HepG2 (cell line): ENCODE results near the gene KIRREL3. TPM values are rescaled to one million over a fixed set of nuclear protein-coding genes. Genes with fewer than 3 reads are reported as not detected.

Source experiments
- ATAC-seq: fragments of 200-7000 bp; cut with Tn5 transposase; 3 replicates; pipeline ENCODE4 v1.9.1; 2020; ENCODE audit warnings: mild to moderate bottlenecking, moderate library complexity
- BruUV-seq: library from RNA; stranded (reverse); fragments of 400-500 nt; replicated peaks from 2 replicates; lab custom pipeline; 2021; lab: Mats Ljungman, UMichigan
- CTCF ChIA-PET: fragments of 300-600 bp; formaldehyde crosslinking; extraction: SDS; loops from one replicate; lab custom pipeline; 2021; ENCODE audit warnings: low total read pairs, inconsistent platforms, low intra/inter-chr PET ratio; lab: Yijun Ruan, JAX
- POLR2A ChIA-PET: fragments of 350-600 bp; sonication (Branson Sonifier 250); formaldehyde crosslinking; loops from one replicate; lab custom pipeline; 2020; ENCODE audit warnings: antibody characterized with exemption, inconsistent platforms; lab: Yijun Ruan, JAX
- DNase-seq: peaks from one replicate; pipeline ENCODE4 v3.0.0-alpha.2; 2015; ENCODE audit warnings: low spot score
- FAIRE-seq: peaks from 3 replicates; lab custom pipeline; 2011; peaks lifted over from hg19 to GRCh38; lab: Jason Lieb, UNC
- H2AFZ ChIP-seq: one replicate; pipeline ENCODE4 v1.6.1; 2011; ENCODE audit warnings: low read length, inconsistent platforms
- H3K27ac ChIP-seq: fragments of 300-600 bp; 3 replicates; pipeline ENCODE4 v1.8.0; 2011; ENCODE audit warnings: mixed run types, mild to moderate bottlenecking, mixed read lengths, low read length, inconsistent platforms; ENCODE audit not compliant: insufficient read depth; ENCODE audit errors: extremely low read length
- H3K27me3 ChIP-seq, 2 experiments: fragments of 200-600 bp in 1 of 2; 2 replicates in 1 of 2; 3 replicates in 1 of 2; pipeline versions ENCODE4 v1.6.0 to v1.8.0; 2011; ENCODE audit warnings: low read length in 2 of 2, mild to moderate bottlenecking in 2 of 2, moderate library complexity in 2 of 2, inconsistent platforms in 1 of 2; ENCODE audit not compliant: insufficient read depth in 2 of 2, control insufficient read depth in 1 of 2
- H3K36me3 ChIP-seq, 2 experiments: fragments of 200-600 bp in 1 of 2; replicated peaks in 1 of 2; 2 replicates in 1 of 2; 3 replicates in 1 of 2; pipeline versions ENCODE4 v1.5.1 to v1.8.0; 2011; ENCODE audit warnings: low read length in 2 of 2, inconsistent platforms in 1 of 2; ENCODE audit not compliant: insufficient read depth in 2 of 2, control insufficient read depth in 1 of 2
- H3K4me1 ChIP-seq: 2 replicates; pipeline ENCODE4 v1.5.1; 2012; ENCODE audit warnings: low read length, inconsistent platforms; ENCODE audit not compliant: insufficient read depth
- H3K4me2 ChIP-seq: 2 replicates; pipeline ENCODE4 v1.6.0; 2011; ENCODE audit warnings: low read depth, low read length, inconsistent platforms
- H3K4me3 ChIP-seq, 3 experiments: fragments of 200-600 bp in 1 of 3; sonication (generic), shearing (Covaris generic) in 1 of 3; replicated peaks in 1 of 3; 2 replicates each; pipeline ENCODE4 v1.5.1; 2011 to 2016; ENCODE audit warnings: low read length in 3 of 3, inconsistent platforms in 2 of 3, low read depth in 2 of 3, mild to moderate bottlenecking in 2 of 3, control low read depth in 1 of 3, mixed read lengths in 1 of 3; ENCODE audit not compliant: insufficient read depth in 1 of 3
- H3K79me2 ChIP-seq: one replicate; pipeline ENCODE4 v1.6.1; 2011; ENCODE audit warnings: low read length, inconsistent platforms; ENCODE audit not compliant: insufficient read depth
- H3K9ac ChIP-seq: 2 replicates; pipeline ENCODE4 v1.6.0; 2011; ENCODE audit warnings: mild to moderate bottlenecking, low read depth, low read length, inconsistent platforms; ENCODE audit not compliant: insufficient read depth
- H3K9me3 ChIP-seq: 2 replicates; pipeline ENCODE4 v1.5.1; 2012; ENCODE audit warnings: mild to moderate bottlenecking, low read length
- H4K20me1 ChIP-seq: 2 replicates; pipeline ENCODE4 v1.6.0; 2011; ENCODE audit warnings: inconsistent platforms, mild to moderate bottlenecking, low read length, moderate library complexity; ENCODE audit not compliant: insufficient read depth
- ATAD3A ChIP-seq: sonication (generic); formaldehyde crosslinking; IDR thresholded peaks from 2 replicates; pipeline ENCODE4 v1.4.0; 2020; ENCODE audit warnings: missing genetic modification reagents
- BRD4 ChIP-seq: sonication (generic); formaldehyde crosslinking; IDR thresholded peaks from 2 replicates; pipeline ENCODE4 v1.4.0; 2020; ENCODE audit warnings: missing genetic modification reagents
- DNMT3B ChIP-seq: conservative IDR thresholded peaks from 2 replicates; pipeline ENCODE4 v1.6.1; 2016; ENCODE audit warnings: missing biosample characterization, control low read depth
- HHEX ChIP-seq: IDR thresholded peaks from 2 replicates; pipeline ENCODE4 v1.6.1; 2016; ENCODE audit warnings: control low read depth
- PBX2 ChIP-seq: IDR thresholded peaks from 2 replicates; pipeline ENCODE4 v1.6.1; 2016; ENCODE audit warnings: control low read depth
- ZHX2 ChIP-seq, 2 experiments: sonication (generic) in 1 of 2; formaldehyde crosslinking in 1 of 2; IDR thresholded peaks; 2 replicates each; pipeline versions ENCODE4 v1.6.1 to v1.9.0; 2014 to 2022; ENCODE audit warnings: antibody characterized with exemption in 1 of 2, borderline replicate concordance in 1 of 2, inconsistent platforms in 1 of 2, low read depth in 1 of 2, missing genetic modification reagents in 1 of 2
- ZNF18 ChIP-seq: sonication (generic); formaldehyde crosslinking; IDR thresholded peaks from 2 replicates; pipeline ENCODE4 v1.8.0; 2022; ENCODE audit warnings: mild to moderate bottlenecking, missing genetic modification reagents; ENCODE audit not compliant: insufficient replicate concordance
- ZNF260 ChIP-seq: sonication (generic); formaldehyde crosslinking; IDR thresholded peaks from 2 replicates; pipeline ENCODE4 v1.4.0; 2020; ENCODE audit warnings: missing genetic modification reagents, low read depth, mild to moderate bottlenecking, borderline replicate concordance
- WGBS: methylation state at CpG from one replicate; pipeline ENCODE4 v1.1.6; 2017; ENCODE audit warnings: low lambda C conversion rate; 5-methylcytosine and 5-hydroxymethylcytosine counted together
- in situ Hi-C: cut with HindIII; loops from 2 replicates; pipeline ENCODE4 v1.10.0; 2017; ENCODE audit warnings: low pct_unique_long_range_greater_than_20kb; ENCODE audit not compliant: extremely low pct_ligation_motif_present
- intact Hi-C: fragments of 100-400 bp; cut with micrococcal nuclease; formaldehyde crosslinking; loops from one replicate; pipeline ENCODE4 v1.10.0; 2022; ENCODE audit not compliant: unreplicated experiment
- polyA plus RNA-seq, 8 experiments: library from polyadenylated mRNA; depleted of rRNA in 3 of 8; stranded (reverse) in 7 of 8; unstranded in 1 of 8; fragments of >200 nt; fragmentation: Illumina TruSeq in 4 of 8; extraction: Trizol in 4 of 8; gene quantifications; 2 replicates each; pipeline versions ENCODE4 v1.2.1 to v1.2.3, GENCODE V29; 2011 to 2016; ENCODE audit warnings: low read depth in 4 of 8, missing spikeins in 1 of 8, mixed read lengths in 1 of 8; ENCODE audit not compliant: insufficient read depth in 1 of 8
- total RNA-seq, 5 experiments: library from RNA; depleted of rRNA; stranded (reverse); fragments of >200 nt; fragmentation: Illumina TruSeq; extraction: Trizol; gene quantifications; 2 replicates each; pipeline ENCODE4 v1.2.3, GENCODE V29; 2016; ENCODE audit warnings: low read depth in 1 of 5
- TF ChIP-seq, protein P1 (sequence below): sonication (generic); formaldehyde crosslinking; IDR thresholded peaks from 2 replicates; pipeline ENCODE4 v1.4.0; 2020; ENCODE audit warnings: missing genetic modification reagents

KIRREL3 gene
- total and polyA plus RNA-seq, 2 of the 13 experiments (the other 11 are each of a cell fraction or from before 2014, with no cell fraction given) = not detected

GRCh38 chr11:127034973-127035372, 34.4 kb upstream of the KIRREL3 start (continued):
- TF ChIP-seq ZHX2 (IDR thresholded peaks at IDR 0.05; ENCODE audit: low read depth) = no peak
- no peak for TF ChIP-seq ZHX2 (CRISPR knock-in tag; IDR thresholded peaks at IDR 0.05; ENCODE audit: borderline replicate concordance)

DNA sequence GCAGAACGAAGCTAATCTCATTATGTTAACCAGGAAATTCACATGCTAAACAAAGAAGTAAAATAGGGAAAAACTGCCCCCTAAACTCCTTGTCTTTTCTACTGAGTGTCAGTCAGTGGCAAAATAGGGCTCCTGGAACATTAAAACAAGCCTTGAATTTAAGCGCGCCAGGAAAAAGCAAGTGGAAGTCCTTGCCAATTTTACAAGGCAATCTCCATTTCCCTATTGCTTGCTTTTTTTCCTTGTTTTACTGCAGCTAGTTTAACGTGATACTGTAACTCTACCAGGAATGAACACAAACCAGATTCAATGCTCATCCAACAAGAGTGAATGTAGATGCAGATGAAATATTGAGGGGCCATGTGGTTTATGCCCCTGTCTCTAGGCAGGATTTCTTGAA, 28.1 kb upstream of the KIRREL3 start:
- H4K20me1 ChIP-seq = no peaks in the 10 kb centered on the region
- FAIRE-seq (no peak), ATAC-seq (no peak), DNase-seq (no peak)
- no peak overlapping the region for H3K9ac ChIP-seq
- no peak overlapping the region for H3K27ac ChIP-seq
- intact Hi-C loops (no loop called here), in situ Hi-C loops (no loop called here)
- H3K4me2 ChIP-seq = no peak overlapping the region
- CTCF ChIA-PET = no interaction called here
- no peak for TF ChIP-seq ZNF18
- TF ChIP-seq, protein P1, sequence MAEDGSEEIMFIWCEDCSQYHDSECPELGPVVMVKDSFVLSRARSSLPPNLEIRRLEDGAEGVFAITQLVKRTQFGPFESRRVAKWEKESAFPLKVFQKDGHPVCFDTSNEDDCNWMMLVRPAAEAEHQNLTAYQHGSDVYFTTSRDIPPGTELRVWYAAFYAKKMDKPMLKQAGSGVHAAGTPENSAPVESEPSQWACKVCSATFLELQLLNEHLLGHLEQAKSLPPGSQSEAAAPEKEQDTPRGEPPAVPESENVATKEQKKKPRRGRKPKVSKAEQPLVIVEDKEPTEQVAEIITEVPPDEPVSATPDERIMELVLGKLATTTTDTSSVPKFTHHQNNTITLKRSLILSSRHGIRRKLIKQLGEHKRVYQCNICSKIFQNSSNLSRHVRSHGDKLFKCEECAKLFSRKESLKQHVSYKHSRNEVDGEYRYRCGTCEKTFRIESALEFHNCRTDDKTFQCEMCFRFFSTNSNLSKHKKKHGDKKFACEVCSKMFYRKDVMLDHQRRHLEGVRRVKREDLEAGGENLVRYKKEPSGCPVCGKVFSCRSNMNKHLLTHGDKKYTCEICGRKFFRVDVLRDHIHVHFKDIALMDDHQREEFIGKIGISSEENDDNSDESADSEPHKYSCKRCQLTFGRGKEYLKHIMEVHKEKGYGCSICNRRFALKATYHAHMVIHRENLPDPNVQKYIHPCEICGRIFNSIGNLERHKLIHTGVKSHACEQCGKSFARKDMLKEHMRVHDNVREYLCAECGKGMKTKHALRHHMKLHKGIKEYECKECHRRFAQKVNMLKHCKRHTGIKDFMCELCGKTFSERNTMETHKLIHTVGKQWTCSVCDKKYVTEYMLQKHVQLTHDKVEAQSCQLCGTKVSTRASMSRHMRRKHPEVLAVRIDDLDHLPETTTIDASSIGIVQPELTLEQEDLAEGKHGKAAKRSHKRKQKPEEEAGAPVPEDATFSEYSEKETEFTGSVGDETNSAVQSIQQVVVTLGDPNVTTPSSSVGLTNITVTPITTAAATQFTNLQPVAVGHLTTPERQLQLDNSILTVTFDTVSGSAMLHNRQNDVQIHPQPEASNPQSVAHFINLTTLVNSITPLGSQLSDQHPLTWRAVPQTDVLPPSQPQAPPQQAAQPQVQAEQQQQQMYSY (CRISPR knock-in tag) = no peak
- TF ChIP-seq HHEX (CRISPR knock-in tag) = no peak
- no peak for TF ChIP-seq ATAD3A (CRISPR knock-in tag)
- no peak for TF ChIP-seq ZNF260
- TF ChIP-seq DNMT3B = no peak
- TF ChIP-seq PBX2 = no peak
- no peak for TF ChIP-seq BRD4 (CRISPR knock-in tag)
- POLR2A ChIA-PET = no interaction called here
- no peak overlapping the region for H3K4me3 ChIP-seq
- no peaks in the 10 kb centered on the region for H3K27me3 ChIP-seq
- 47% methylated on average over 4 of the region's 4 CpGs for WGBS
- no peaks in the 10 kb centered on the region for H3K9me3 ChIP-seq
- no TSS peak for BruUV-seq
- H3K79me2 ChIP-seq = no peaks in the 10 kb centered on the region
- H3K36me3 ChIP-seq = no peaks in the 10 kb centered on the region
- H2AFZ ChIP-seq = no peak overlapping the region
- H3K4me1 ChIP-seq = no peaks in the 10 kb centered on the region
